MCF 10A (cell line): ENCODE results near the gene PDZD7. TPM values are rescaled to one million over a fixed set of nuclear protein-coding genes. Genes with fewer than 3 reads are reported as not detected.

Experiments
- BruUV-seq: library from RNA; stranded (reverse); fragments of 400-500 nt; replicated peaks from 2 replicates; lab custom pipeline; 2021; lab: Mats Ljungman, UMichigan
- CTCF ChIA-PET: fragments of 300-600 bp; sonication (Branson Sonifier 250); formaldehyde crosslinking; extraction: SDS; loops from one replicate; lab custom pipeline; 2021; ENCODE audit warnings: antibody characterized with exemption, inconsistent platforms; lab: Yijun Ruan, JAX
- POLR2A ChIA-PET: fragments of 300-600, 350-650 bp; sonication (Branson Sonifier 250); formaldehyde crosslinking; extraction: SDS; loops from one replicate; lab custom pipeline; 2020; ENCODE audit warnings: antibody characterized with exemption, inconsistent platforms; lab: Yijun Ruan, JAX
- DNase-seq: peaks from one replicate; pipeline ENCODE4 v3.0.0-alpha.2; 2018; ENCODE audit not compliant: unreplicated experiment
- H3K27ac Mint-ChIP-seq: one replicate; pipeline ENCODE4 v1.8.0; 2022; ENCODE audit warnings: mild to moderate bottlenecking, low read depth, mixed read lengths; ENCODE audit not compliant: unreplicated experiment
- H3K27me3 Mint-ChIP-seq: one replicate; pipeline ENCODE4 v1.8.0; 2022; ENCODE audit warnings: mixed read lengths; ENCODE audit not compliant: insufficient read depth, unreplicated experiment
- H3K36me3 Mint-ChIP-seq: one replicate; pipeline ENCODE4 v1.8.0; 2022; ENCODE audit warnings: mild to moderate bottlenecking, moderate library complexity, mixed read lengths; ENCODE audit not compliant: insufficient read depth, unreplicated experiment
- H3K4me1 Mint-ChIP-seq: one replicate; pipeline ENCODE4 v1.8.0; 2022; ENCODE audit warnings: mixed read lengths; ENCODE audit not compliant: insufficient read depth, unreplicated experiment
- H3K4me3 Mint-ChIP-seq: one replicate; pipeline ENCODE4 v1.8.0; 2022; ENCODE audit warnings: mild to moderate bottlenecking, moderate library complexity, mixed read lengths; ENCODE audit not compliant: unreplicated experiment
- H3K9me3 Mint-ChIP-seq: one replicate; pipeline ENCODE4 v1.8.0; 2022; ENCODE audit warnings: mixed read lengths; ENCODE audit not compliant: unreplicated experiment
- CTCF ChIP-seq: fragments of 200-600 bp; IDR thresholded peaks from one replicate; pipeline ENCODE4 v1.8.0; 2022; ENCODE audit warnings: antibody characterized with exemption, mild to moderate bottlenecking; ENCODE audit not compliant: unreplicated experiment
- intact Hi-C: fragments of 100-400 bp; cut with micrococcal nuclease; formaldehyde crosslinking; loops from 2 replicates; pipeline ENCODE4 v1.14.1; 2022
- total RNA-seq: library from RNA; stranded (reverse); gene quantifications from 2 replicates; pipeline ENCODE4 v1.2.3, GENCODE V29; 2022

The PDZD7 gene
- total RNA-seq, 1 experiment from 2014 or later, result 0.58 TPM

DNA sequence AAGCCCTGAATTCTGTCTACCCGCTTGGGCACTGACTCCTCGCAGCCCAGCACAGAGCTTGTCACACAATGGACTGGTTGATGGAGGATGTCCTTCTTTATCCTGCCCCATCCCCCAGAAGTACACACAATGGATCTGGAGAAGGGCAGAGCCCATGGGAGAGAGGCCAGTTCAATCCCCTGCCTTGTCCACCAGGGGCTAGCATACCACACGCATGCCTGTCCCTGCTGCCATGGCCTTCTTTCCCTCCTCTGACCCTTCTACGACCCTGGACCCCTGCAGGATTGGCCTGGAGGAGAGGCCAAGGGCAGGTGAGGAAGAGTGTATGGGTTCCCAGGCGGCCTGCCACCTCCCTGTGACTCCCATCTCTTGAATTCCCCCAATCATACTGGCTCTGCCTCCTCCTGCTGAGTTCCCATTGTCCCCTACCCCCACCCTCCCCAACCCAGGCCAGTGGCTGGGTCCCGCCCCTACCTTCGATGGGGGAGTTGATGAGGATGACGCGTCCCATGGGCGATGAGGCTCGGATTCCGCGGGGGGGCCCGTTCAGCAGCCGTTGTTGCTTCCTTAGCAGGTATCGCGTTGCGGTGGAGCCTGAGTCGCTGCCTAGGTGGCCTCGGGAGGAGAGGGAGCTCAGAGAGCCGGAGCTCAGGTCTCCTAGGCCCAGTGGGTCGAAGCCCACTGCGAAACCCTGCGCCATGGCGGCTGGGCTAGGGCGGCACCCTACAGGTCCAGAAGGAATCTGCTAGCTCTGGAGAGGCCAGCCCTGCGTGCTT, 1.2 kb downstream of the PDZD7 start:
- no peak overlapping the region for H3K27ac Mint-ChIP-seq
- intact Hi-C loops, result loop anchor here (5.0 kb wide), 1 partner anchor 38 kb away; no protein-coding TSS in a partner anchor
- no peaks in the 10 kb centered on the region for H3K27me3 Mint-ChIP-seq
- no peak for TF ChIP-seq CTCF
- no TSS peak for BruUV-seq
- peaks cover 31% of the 10 kb centered on the region for H3K4me1 Mint-ChIP-seq
- ChIA-PET POLR2A (interaction anchor here (0.8 to 4.4 kb wide), 8 partner anchors 10 to 42 kb away, joined by 3 to 82 read pairs (median 4); partner anchors contain the start of genes LZTS2, MRPL43 and TWNK), CTCF (interaction anchor here (0.6 to 4.0 kb wide), 7 partner anchors 9 to 21 kb away, joined by 3 to 40 read pairs (median 4); no protein-coding TSS in a partner anchor)
- H3K9me3 Mint-ChIP-seq, result no peaks in the 10 kb centered on the region
- H3K4me3 Mint-ChIP-seq, result no peak overlapping the region
- H3K36me3 Mint-ChIP-seq, result no peaks in the 10 kb centered on the region
- DNase-seq, result no peak

- CTCF ChIA-PET, result interaction anchor here (0.7 to 4.0 kb wide), 5 partner anchors 10 to 28 kb away, joined by 3 to 40 read pairs (median 3); no protein-coding TSS in a partner anchor
- no peaks in the 10 kb centered on the region for H3K36me3 Mint-ChIP-seq
- TF ChIP-seq CTCF, result no peak
- no peaks in the 10 kb centered on the region for H3K9me3 Mint-ChIP-seq
- H3K4me3 Mint-ChIP-seq, result no peak overlapping the region
- intact Hi-C loops, result no loop called here
- DNase-seq, result no peak
- POLR2A ChIA-PET, result interaction anchor here (0.8 to 4.4 kb wide), 6 partner anchors 9 to 41 kb away, joined by 3 to 74 read pairs (median 3); partner anchors contain the start of genes LZTS2, MRPL43 and TWNK
- H3K27ac Mint-ChIP-seq, result no peak overlapping the region
- H3K4me1 Mint-ChIP-seq, result peaks cover 29% of the 10 kb centered on the region
- H3K27me3 Mint-ChIP-seq, result no peaks in the 10 kb centered on the region
- no TSS peak for BruUV-seq
Observed at GRCh38 chr10:101028446-101029337, 2.2 kb downstream of the PDZD7 start.

GRCh38 chr10:101027106-101027720, 3.7 kb downstream of the PDZD7 start:
- DNase-seq, result no peak
- peaks cover 15% of the 10 kb centered on the region for H3K4me1 Mint-ChIP-seq
- no TSS peak for BruUV-seq
- no peaks in the 10 kb centered on the region for H3K36me3 Mint-ChIP-seq
- no peak for TF ChIP-seq CTCF
- H3K9me3 Mint-ChIP-seq, result no peaks in the 10 kb centered on the region
- intact Hi-C loops, result no loop called here
- H3K27ac Mint-ChIP-seq, result no peak overlapping the region
- H3K27me3 Mint-ChIP-seq, result no peaks in the 10 kb centered on the region
- POLR2A ChIA-PET, result no interaction called here
- CTCF ChIA-PET, result interaction anchor here (0.7 to 4.0 kb wide), 4 partner anchors 7 to 29 kb away, joined by 3 to 40 read pairs (median 4); no protein-coding TSS in a partner anchor
- H3K4me3 Mint-ChIP-seq, result no peak overlapping the region
